DMS114 treated with DMSO at 0.1 percent for 48 hours (cell line): ENCODE results near the gene TMEM74B.
"Not testable (repeated sequence)": the region's sequence is repeated elsewhere in the genome, so short reads cannot be mapped to it uniquely, and the experiment has no call there.

ENCODE experiments used
- DNase-seq: peaks from one replicate; lab custom pipeline; 2025; ENCODE audit not compliant: unreplicated experiment; lab: John Stamatoyannopoulos, UW

Gene TMEM74B

GRCh38 chr20:1180949-1181348 lies 3.8 kb downstream of the TMEM74B start:
- DNase-seq, result no peak

- no peak for DNase-seq
These were observed 6.2 kb downstream of the TMEM74B start for GRCh38 chr20:1178623-1179022.

GRCh38 chr20:1178103-1178502 lies 6.7 kb downstream of the TMEM74B start:
- DNase-seq, result no peak

GRCh38 chr20:1177680-1178079 lies 7.1 kb downstream of the TMEM74B start:
- no peak for DNase-seq

- DNase-seq, result no peak
These were observed 10.0 kb downstream of the TMEM74B start for GRCh38 chr20:1174787-1175186.

GRCh38 chr20:1173698-1174097 lies 11.1 kb downstream of the TMEM74B start:
- DNase-seq, result no peak

- no peak for DNase-seq
These were observed 13.2 kb downstream of the TMEM74B start for GRCh38 chr20:1171461-1172093.

- DNase-seq, result no peak
These were observed 15.6 kb downstream of the TMEM74B start for GRCh38 chr20:1169224-1169623.

GRCh38 chr20:1166948-1167720 lies 17.6 kb downstream of the TMEM74B start:
- DNase-seq, result no peak

- DNase-seq, result no peak
These were observed 18.8 kb downstream of the TMEM74B start for GRCh38 chr20:1165941-1166340.

GRCh38 chr20:1165521-1165920 lies 19.3 kb downstream of the TMEM74B start:
- DNase-seq, result no peak

- DNase-seq, result no peak
These were observed 19.9 kb downstream of the TMEM74B start for GRCh38 chr20:1164871-1165270.

- DNase-seq, result no peak
These were observed 21.1 kb downstream of the TMEM74B start for GRCh38 chr20:1163653-1164052.

GRCh38 chr20:1163105-1163504 lies 21.7 kb downstream of the TMEM74B start:
- no peak for DNase-seq

- no peak for DNase-seq
These were observed 23.8 kb downstream of the TMEM74B start for GRCh38 chr20:1160991-1161390.

GRCh38 chr20:1160496-1160895 lies 24.3 kb downstream of the TMEM74B start:
- DNase-seq, result no peak

- no peak for DNase-seq
These were observed 29.4 kb downstream of the TMEM74B start for GRCh38 chr20:1155342-1155741.

- no peak for DNase-seq
These were observed 30.1 kb downstream of the TMEM74B start for GRCh38 chr20:1154691-1155090.

- no peak for DNase-seq
These were observed 30.6 kb downstream of the TMEM74B start for GRCh38 chr20:1154226-1154625.

- DNase-seq, result no peak
These were observed 33.8 kb downstream of the TMEM74B start for GRCh38 chr20:1150968-1151367.

- no peak for DNase-seq
These were observed 34.6 kb downstream of the TMEM74B start for GRCh38 chr20:1150218-1150617.

- not testable (repeated sequence) for DNase-seq
These were observed 35.0 kb downstream of the TMEM74B start for GRCh38 chr20:1149812-1150211.

GRCh38 chr20:1146957-1147356 lies 37.8 kb downstream of the TMEM74B start:
- DNase-seq, result no peak
